Tongue (tissue), 2 donors: ENCODE measurements around the gene FNDC8. TPM values are rescaled to one million over a fixed set of nuclear protein-coding genes. Genes with fewer than 3 reads are reported as not detected.
"Not testable (repeated sequence)": the region's sequence is repeated elsewhere in the genome, so short reads cannot be mapped to it uniquely, and the experiment has no call there.

Experiments used
- DNase-seq: peaks from one replicate; pipeline ENCODE4 v3.0.0-alpha.2; 2015
- total RNA-seq: library from RNA; depleted of rRNA; stranded (reverse); fragments of >200 nt; gene quantifications from one replicate; pipeline ENCODE4 v1.2.3, GENCODE V29; 2014

The FNDC8 gene
- total RNA-seq, 1 donor from 2014 or later: not detected

DNA sequence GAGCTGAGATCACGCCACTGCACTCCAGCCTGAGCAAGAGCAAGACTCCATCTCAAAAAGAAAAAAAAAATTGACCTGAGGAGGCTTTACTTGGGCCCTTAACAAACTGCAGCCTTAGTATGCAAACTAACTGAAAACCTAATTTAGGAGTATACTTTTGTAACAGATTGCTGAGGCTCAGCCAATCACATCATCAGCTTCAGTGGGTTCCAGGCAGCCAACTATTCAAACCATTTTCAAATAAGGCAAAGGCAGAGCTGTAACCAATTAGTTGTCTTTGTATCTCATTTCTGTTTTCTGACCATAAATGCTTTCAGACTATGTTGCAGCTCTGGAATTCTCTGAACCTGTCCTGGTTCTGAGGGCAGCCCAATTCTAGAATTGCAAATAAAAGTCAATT, 25.7 kb upstream of the FNDC8 start:
- DNase-seq: no peak

DNA sequence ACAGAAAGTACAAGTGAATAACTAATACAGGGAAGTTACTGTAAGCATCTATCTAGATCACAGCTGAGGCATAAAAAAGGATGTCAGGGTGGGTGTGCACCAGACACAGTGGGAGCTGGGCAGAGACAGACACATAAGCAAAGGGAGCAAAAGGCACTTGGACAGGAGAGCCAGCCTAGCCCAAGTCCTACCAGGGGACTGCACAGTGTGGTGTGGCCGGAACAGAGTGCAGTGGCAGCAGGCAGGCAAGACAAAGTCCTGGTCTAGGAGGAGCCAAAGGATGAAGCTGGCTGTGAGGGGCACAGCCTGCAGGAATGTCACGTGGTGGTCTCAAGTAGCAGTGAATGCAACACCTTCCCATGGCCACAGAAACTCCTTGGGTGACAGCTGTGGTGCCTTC, 23.6 kb upstream of the FNDC8 start:
- DNase-seq: no peak

DNA sequence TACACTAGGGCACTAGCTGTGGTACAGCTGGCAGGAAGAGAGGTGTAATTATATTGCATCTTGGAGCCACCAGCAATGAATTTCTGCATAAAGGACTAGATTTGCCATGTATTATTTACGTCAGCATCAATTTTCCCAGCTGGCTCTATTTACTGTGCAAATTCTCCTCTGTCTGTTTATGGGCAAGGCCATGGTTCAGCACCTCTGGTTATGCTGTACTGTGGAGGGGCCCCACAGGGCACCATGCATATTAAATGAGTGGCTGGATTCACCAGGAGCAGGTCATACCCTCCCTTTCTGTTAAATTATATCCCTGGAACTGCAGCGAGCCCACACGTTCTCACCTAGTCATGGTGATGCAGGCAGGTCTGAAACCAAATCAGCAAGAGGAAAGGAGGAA, 21.5 kb upstream of the FNDC8 start:
- no peak for DNase-seq

DNA sequence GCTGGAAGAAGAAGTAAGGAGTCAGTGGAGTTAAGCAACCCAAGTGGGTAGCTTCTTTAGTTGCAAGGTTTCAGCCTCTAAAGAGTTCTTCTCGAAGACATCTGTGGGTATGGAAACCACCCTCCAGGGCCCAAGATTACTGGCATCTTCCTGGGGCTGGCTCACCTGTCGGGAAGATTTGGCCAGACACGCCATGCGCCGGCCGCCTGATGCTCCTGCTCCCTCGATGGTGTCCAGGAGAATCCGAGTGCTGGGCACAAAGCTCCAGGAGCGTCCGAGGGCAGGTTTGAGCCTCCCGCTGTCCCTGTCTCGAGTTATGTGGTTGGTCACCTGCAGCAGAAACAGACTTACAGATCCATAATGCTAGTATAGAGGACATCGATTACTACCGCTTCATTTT, 20.4 kb upstream of the FNDC8 start:
- DNase-seq: no peak

DNA sequence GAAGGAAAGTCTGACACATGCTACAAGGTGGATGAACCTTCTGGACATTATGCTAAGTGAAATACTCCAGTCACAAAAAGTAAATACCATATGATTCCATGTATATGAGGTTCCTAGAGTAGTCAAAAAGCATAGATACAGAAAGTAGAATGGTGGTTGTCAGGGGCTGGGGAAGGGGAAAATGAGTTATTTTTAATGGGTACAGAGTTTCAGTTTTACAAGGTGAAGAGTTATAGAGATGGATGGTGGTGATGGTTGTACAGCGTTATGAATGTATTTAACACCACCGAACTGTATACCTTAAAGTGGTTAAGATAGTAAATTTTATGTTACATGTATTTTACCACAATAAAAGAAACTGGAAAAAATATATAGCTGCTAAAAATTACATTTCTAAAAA, 19.7 kb upstream of the FNDC8 start:
- no peak for DNase-seq

DNA sequence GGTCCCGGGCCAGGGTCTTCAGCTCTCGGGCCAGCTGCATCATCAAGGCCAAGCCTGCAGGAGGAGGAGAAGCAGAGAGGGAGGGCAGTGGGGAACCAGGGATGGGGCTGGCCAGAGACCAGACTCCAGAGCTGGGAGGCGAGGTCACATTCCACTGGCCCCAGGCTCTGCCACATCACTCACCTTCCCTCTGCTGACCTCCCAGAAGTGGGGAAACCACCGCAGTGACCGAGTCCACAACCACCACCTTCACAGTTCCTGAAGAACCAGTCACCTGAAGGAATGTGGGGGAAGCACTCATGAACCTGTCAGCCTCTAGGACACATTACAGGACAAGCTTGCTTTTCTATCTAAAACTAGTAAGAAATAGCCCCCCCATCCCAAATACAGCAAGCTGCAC, 18.1 kb upstream of the FNDC8 start:
- no peak for DNase-seq

DNA sequence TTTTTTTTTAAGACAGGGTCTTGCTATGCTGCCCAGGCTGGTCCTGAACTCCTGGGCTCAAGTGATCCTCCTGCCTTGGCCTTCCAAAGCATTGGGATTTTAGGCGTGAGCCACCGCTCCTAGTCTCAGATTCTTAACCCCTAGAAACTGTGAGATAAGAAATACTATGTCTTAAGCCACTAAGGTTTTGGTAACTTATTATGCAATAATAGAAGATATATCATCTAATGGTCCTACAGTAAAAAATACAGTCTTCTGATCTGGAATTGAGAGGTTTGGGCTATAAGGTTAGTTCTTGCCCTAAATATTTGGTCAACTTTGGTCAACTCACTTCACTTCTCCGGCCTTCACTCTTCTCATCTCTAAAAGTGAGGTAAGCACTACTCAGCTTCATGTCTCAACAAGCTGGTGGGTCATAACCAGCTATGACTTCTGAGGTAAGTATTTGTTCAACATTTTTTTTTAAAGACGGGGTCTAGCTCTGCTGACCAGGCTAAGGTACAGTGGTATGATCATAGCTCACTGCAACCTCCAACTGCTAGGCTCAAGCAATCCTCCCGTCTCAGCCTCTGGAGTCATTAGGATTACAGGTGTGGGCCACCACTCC, 16.5 kb upstream of the FNDC8 start:
- DNase-seq: no peak

DNA sequence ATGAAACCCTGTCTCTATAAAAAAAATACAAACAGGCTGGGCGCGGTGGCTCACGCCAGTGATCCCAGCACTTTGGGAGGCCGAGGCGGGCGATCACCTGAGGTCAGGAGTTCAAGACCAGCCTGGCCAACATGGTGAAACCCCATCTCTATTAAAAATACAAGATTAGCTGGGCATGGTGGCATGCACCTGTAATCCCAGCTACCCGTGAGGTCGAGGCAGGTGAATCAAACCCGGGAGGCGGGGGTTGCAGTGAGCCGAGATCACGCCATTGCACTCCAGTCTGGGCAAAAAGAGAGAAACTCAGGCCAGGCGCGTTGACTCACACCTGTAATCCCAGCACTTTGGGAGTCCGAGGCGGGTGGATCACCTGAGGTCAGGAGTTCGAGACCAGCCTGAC, 10.6 kb upstream of the FNDC8 start:
- not testable (repeated sequence) for DNase-seq

DNA sequence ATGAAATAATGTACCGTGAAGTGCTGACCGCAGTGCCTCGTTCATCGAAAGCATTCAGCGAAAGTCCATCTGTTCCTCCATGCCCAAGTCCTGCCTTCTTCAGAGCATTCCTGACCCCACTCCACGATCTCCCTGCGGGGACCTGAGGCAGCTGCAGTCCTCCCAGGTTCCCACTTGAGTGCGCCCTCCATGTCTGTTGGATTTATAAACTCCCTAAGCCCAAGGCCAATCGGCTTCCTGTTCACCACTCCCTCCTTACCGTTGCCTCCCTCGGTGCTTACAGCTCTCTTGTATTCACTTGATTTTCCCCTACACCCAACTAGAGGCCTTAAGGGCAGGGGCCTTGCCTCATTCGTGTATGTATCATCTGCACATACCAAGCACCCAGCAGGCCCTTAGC, 4.6 kb upstream of the FNDC8 start:
- no peak for DNase-seq

DNA sequence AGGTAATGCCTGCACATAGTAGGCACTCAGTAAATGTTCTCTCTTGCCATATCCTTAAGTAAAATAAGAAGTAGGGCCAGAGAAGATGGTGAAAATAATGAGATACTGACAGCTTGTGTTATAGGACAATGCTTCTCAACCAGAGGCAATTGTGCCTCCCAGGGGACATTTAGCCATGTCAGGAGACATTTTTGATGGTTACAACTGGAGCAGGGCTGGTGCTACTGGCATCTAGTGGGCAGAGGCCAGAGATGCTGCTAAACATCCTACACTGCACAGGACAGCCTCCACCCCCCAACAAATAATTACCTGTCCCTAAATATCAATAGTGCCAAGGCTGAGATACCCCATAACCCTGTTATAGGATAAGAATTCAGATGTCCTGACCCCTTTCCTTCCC, 3.4 kb upstream of the FNDC8 start:
- no peak for DNase-seq

DNA sequence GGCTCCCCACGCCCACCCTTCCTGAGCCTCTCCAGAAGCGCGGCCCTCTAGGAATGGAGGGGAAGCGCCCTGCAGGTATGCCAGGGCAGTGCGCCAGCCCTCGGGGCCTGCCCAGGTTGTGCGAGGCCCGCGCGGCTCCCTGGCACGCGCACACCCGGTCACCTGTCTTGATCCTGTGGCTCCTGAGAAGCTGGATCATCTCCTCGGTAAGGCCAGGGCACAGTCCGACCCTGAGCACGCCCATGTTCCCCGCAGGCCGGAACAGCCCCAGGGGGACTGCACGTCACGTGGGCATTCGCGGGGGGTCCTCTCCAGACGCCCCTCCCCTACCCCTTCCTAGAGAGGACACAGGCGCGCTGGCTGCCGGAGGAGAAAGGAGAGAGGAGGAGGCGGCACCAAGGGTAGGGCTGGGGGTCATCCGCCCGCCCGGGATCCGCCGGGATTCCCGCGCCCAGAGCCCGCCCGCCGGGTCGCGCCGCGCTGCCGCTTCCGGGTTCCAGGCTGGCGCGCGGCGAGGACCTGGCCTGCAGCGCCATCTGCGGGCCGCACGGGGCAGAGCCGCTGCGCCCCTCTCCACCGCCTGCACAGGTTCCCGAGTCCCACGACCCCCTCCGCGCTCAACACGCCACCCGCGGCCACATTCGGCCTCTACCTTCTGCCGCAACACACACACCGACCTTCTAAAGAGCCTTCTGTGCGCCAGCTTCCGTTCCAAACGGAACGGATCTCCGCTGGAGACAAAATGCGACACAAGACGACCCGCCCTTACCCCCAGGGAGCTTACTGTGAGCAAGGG, 1.8 kb upstream of the FNDC8 start, which contains the start of gene RAD51D:
Gene RAD51D, minus strand, starts transcription at position 491 of the 796 bp plus-strand sequence. Its CDS starts 247 bp downstream, at position 244.
- DNase-seq: peak; percentile 84

DNA sequence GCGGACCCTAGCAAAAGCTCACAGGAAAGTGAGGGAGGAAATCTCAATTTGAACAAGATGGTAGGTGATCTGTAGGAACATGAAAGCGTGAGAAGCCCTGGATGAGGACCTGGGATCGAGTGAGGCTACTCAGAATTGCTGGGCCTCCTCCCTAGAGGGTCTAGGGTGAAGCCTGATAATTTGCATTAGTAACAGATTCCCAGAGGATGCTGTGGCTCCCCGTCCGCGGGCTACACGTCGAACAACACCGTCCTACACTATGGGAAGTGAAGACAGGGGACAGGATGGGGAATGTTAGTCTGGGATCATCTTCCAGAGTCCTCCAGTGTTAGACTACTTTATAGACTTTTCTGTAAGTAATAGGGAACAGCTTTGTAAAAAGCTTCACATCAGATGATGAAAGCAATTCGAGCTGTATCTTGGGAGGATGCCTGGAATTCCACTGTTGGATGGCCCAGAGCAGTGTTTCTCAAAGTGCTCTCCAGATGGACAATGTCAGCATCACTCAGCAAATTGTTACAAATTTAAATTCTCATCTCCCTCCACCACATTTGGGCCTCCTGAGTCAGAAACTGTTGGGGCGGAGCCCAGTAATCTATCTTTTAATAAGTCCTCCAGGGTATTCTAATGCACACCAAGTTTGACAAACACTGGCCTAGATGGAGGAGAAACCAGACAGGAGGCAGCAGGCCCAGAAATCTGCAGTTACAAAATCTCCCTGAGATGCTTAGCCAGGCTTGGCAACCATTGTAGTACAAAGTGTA, 6.5 kb downstream of the FNDC8 start:
- DNase-seq: peak; percentile 32

DNA sequence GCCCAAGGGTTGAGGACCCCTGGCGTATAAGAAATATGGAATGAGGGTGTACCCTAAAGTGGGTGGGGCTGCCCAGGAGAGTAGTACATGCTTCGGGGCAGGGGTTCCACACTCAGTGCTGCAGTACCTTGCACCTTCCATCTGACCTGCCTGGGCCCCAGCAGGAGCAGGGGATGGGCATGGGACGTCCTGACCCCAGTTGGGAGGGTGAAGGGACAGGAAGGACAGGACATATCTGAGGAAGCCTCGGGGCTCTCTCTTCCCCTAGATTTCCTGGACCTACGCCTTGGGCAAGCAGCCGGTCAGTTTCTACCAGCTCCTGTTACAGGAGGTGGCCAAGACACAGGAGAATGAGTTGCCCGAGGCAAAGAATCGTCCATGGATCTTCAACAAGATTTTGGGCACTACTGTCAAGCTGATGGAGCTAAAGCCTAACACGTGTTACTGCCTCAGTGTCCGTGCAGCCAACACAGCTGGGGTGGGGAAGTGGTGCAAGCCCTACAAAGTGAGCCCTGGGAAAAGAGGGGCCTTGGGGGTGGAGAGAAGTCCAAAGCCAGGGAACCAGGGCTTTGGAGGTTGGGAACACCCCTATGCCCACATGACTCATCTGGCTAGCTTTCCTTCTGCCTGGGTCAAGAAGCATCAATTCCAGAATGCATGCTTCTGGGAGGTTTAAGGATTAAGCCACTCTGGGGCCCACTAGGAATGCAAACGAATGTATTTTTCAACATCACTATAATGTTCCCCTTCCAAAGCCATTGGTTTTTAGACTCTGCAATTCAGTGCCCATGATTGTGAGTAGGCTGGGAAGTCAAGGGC, 7.9 kb downstream of the FNDC8 start:
- no peak for DNase-seq

DNA sequence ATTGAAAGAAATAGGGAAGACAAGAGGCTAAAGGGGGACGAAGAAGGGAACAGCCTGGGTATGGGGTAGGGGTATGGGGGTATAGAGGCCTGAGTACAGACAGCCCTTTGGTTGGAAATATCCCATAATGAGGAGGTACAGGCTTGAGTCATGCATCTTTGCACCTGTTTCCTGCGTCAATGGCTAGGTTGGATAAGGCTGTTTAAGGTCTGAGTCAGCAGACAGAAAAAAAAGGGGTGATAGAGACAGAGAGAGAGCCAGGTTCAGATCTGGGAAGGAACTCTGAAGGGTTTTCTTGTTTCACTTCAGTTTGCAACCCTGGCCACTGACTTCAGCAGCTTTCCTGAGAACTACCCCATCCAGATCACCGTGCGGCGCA, 8.5 kb downstream of the FNDC8 start:
- DNase-seq: no peak

DNA sequence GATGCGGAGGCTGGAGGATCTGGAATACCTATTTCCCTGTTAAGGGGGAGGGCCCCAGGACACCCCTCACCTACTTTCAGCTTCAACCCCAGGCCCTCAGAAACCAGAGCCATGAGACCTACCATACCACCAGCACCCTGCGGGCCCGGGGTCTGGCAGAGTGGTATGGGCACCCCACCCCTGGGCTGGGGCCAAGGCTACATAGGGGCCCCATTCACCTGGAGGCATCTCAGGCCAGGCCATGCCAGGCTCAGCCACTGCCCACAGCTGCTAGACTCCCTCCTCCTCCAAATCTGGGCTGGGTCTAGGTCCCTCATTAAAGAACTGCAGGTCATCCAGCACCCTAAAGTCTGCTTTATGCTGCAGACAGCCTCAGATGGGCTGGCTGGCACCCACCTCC, 9.0 kb downstream of the FNDC8 start:
- DNase-seq: no peak

DNA sequence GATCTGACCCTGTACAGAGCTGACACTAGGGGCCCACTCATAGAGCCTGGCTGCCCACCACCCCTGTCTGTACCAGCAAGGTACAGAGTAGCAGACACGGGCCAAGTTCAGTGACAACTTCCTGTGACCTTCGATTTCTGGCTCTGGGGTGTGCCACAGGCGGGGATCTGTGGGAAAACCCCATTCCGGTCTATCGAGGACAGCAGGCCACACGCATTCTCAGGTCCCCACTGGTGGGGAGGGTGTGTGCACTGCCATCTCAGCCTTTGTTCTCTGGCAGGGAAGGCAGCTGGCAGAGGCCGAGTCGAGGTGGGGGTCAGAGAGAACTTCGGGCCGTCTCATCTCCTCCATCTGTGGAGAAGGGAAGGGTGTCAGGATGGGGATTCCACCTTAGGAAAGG, 10.7 kb downstream of the FNDC8 start:
- no peak for DNase-seq

DNA sequence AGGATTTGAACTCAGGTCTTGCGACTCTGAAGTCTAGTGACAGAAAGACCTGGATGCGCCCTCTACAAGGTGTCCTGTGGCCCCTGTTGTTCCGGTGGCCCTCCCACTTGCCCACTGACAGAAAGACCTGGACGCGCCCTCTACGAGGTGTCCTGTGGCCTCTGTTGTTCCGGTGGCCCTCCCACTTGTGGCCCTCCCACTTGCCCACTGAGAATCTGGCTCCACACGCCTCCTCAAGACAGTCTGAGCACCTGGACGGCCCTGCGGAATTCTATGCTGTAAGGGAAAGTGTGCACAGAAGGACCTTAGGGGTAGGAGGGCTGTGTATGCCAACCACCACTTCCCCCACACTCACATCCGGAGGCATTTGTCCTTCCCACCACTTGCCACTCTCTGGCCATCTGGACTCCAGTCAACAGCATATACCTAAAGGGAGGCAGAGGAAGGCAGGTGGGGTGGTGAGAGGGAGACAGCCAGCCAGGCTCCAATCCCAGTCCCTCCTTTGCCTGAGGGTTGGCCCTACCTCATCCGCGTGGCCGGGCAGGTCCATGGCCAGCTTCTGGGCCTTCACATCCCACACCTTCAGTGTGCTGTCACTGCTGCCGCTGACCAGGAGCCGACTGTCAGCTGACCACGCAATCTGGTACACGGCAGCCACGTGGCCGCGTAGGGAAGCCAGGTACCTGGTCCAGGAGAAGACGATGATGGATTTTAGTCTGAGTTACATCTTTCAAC, 11.6 kb downstream of the FNDC8 start:
- DNase-seq: no peak

DNA sequence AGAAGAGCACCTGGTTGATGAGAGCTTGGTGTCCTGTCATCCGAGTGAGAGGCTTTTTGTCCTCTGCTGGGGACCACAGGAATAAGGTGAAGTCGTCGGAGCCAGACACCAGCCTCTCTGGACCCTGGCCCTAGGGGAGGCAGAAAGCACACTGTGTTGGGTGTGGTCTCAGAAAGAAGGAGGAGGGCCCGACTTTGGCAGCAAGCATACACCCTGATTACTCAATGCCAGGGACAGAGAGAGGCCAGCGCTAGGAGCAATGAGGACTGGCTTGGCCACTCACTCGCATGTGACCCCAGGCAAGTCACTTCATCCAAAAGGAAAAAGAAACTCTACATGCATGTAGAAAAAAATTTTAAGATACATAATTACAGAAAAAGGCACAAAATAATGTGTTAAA, 13.9 kb downstream of the FNDC8 start:
- DNase-seq: no peak

DNA sequence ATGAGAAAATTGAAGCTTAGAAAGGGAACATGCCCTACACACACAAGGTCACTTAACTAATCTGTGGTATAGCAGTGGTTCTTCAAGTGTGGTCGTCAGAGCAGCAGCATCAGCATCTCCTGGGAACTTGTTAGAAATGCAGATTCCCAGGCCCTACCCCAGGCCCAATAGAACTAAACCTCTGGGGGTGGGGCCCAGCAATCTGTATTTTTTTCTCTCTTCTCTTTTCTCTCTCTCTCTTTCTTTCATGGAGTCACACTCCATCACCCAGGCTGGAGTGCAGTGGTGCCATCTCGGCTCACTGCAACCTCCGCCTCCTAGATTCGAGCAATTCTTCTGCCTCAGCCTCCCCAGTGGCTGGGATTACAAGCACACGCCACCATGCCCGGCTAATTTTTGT, 16.8 kb downstream of the FNDC8 start:
- no peak for DNase-seq

DNA sequence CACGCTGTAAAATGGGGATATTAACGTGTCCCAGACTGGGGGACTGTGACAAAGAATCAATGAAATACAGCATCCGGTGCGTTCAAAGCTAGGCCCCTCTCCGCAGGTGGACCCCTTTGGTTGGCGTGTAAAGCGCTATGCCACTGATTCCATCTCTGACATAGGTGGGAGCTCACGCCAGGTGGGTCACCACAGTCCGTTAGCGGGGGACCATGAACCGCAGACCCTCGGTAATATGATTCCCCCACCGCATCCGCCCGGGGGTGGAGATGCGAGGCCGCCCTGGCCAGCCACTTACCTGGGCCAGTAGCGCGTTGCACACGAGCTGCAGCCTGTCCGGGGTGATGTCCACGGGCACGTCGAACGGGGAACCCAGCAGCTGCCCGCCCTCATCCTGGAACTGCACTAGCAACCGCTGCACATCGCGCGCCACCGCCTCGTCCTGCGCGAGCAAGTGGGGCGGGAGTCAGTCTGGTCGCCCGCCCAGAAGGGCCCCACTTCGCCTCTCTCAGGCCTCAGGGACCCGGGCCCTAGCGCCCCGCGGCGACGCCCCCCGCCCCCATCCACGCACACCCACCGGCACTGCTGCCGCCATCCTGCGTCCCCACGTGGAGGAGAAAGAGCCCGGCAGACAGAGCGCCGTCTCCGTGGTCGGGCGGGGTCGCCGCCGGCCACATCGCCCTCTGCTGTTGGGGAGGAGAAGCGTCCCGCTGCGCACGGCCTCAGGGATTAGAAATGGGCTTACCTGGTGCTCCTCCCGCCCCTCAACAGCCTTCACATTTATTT, 20.5 kb downstream of the FNDC8 start, which contains the start of gene NLE1:
Gene NLE1, minus strand, starts transcription at position 623 of the 786 bp plus-strand sequence. Its CDS starts 28 bp downstream, at position 595.
- DNase-seq: peak; percentile 87

DNA sequence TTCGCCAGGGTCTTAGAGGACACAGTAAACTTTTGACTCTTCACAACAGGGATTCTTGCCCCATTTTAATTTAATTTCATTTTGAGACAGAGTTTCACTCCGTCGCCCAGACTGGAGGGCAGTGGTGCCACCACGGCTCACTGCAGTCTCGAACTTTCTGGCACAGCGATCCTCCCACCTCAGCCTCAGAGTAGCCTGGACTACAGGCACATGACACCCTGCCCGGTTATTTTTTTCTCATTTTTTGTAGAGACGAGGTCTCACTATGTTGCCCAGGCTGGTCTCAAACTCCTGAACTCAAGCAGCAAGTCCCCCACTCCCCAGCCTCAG, 21.0 kb downstream of the FNDC8 start:
- DNase-seq: no peak
